DOHH2 (cell line): Measurements from ENCODE around the gene TBC1D22A.

Experiments
- CTCF ChIP-seq: fragments of 200-600 bp; sonication (generic); IDR thresholded peaks from one replicate; pipeline ENCODE4 v1.5.1; 2014; ENCODE audit warnings: antibody characterized with exemption, mild to moderate bottlenecking, low read depth, low read length; ENCODE audit not compliant: poor library complexity, severe bottlenecking
- EZH2phosphoT487 ChIP-seq: fragments of 200-600 bp; sonication (generic); IDR thresholded peaks from 2 replicates; pipeline ENCODE4 v1.6.1; 2017; ENCODE audit warnings: borderline replicate concordance, mild to moderate bottlenecking, antibody characterized with exemption, low read length, moderate library complexity, mixed read lengths

- TF ChIP-seq CTCF (no peak), EZH2phosphoT487 (no peak)
Observed at GRCh38 chr22:47205081-47205491, 442.6 kb downstream of the TBC1D22A start.
